Measurements from ENCODE around the gene SERP1.

The SERP1 gene

GRCh38 chr3:150546226-150547044 is at the start of gene SERP1, which contains the start of gene EIF2A:
Gene SERP1 (minus strand): TSS chr3:150546496. CDS start chr3:150546135, 361 bp downstream.
Gene EIF2A (plus strand): TSS chr3:150546787. CDS start chr3:150546803, 16 bp downstream.
- DNase-seq = peak; percentile 97

- DNase-seq = no peak
These were observed 47.9 kb upstream of the SERP1 start for GRCh38 chr3:150594150-150594549.

- DNase-seq = no peak
These were observed 43.5 kb upstream of the SERP1 start for GRCh38 chr3:150589759-150590158.

GRCh38 chr3:150588027-150588830 is 41.9 kb upstream of the SERP1 start:
- DNase-seq = no peak

- no peak for DNase-seq
These were observed 36.7 kb upstream of the SERP1 start for GRCh38 chr3:150583028-150583427.

GRCh38 chr3:150582620-150583019 is 36.3 kb upstream of the SERP1 start:
- DNase-seq = no peak

GRCh38 chr3:150581174-150581573 is 34.9 kb upstream of the SERP1 start:
- no peak for DNase-seq

GRCh38 chr3:150577855-150578254 is 31.6 kb upstream of the SERP1 start:
- DNase-seq = no peak

GRCh38 chr3:150567328-150567727 is 21.0 kb upstream of the SERP1 start:
- no peak for DNase-seq

- no peak for DNase-seq
These were observed 17.9 kb upstream of the SERP1 start for GRCh38 chr3:150564243-150564642.

- DNase-seq = no peak
These were observed 11.4 kb upstream of the SERP1 start for GRCh38 chr3:150557725-150558124.

- no peak for DNase-seq
These were observed 10.5 kb upstream of the SERP1 start for GRCh38 chr3:150556792-150557191.

GRCh38 chr3:150555859-150556436 is 9.7 kb upstream of the SERP1 start:
- no peak for DNase-seq

GRCh38 chr3:150547045-150547741 is 897 bp upstream of the SERP1 start:
- no peak for DNase-seq

- no peak for DNase-seq
These were observed 674 bp downstream of the SERP1 start for GRCh38 chr3:150545419-150546225.

GRCh38 chr3:150544726-150545125 is 1.6 kb downstream of the SERP1 start:
- no peak for DNase-seq

GRCh38 chr3:150544041-150544440 is 2.3 kb downstream of the SERP1 start:
- DNase-seq = no peak

GRCh38 chr3:150543531-150543930 is 2.8 kb downstream of the SERP1 start:
- no peak for DNase-seq

- no peak for DNase-seq
These were observed 3.2 kb downstream of the SERP1 start for GRCh38 chr3:150543128-150543527.

- DNase-seq = no peak
These were observed 5.3 kb downstream of the SERP1 start for GRCh38 chr3:150540991-150541390.

- no peak for DNase-seq
These were observed 6.0 kb downstream of the SERP1 start for GRCh38 chr3:150540297-150540696.

Measured in KG1 (cell line).